Glomerular visceral epithelial cell (primary cell): Measurements from ENCODE around the gene ZSWIM6.
A peak's percentile ranks its signal among the peaks of the same experiment; 100 is the strongest.
"Not testable (repeated sequence)": the region's sequence is repeated elsewhere in the genome, so short reads cannot be mapped to it uniquely, and the experiment has no call there.

Experiments
- DNase-seq: peaks from one replicate; pipeline ENCODE4 v3.0.0-alpha.2; 2016; ENCODE audit errors: extremely low spot score

Gene ZSWIM6

DNA sequence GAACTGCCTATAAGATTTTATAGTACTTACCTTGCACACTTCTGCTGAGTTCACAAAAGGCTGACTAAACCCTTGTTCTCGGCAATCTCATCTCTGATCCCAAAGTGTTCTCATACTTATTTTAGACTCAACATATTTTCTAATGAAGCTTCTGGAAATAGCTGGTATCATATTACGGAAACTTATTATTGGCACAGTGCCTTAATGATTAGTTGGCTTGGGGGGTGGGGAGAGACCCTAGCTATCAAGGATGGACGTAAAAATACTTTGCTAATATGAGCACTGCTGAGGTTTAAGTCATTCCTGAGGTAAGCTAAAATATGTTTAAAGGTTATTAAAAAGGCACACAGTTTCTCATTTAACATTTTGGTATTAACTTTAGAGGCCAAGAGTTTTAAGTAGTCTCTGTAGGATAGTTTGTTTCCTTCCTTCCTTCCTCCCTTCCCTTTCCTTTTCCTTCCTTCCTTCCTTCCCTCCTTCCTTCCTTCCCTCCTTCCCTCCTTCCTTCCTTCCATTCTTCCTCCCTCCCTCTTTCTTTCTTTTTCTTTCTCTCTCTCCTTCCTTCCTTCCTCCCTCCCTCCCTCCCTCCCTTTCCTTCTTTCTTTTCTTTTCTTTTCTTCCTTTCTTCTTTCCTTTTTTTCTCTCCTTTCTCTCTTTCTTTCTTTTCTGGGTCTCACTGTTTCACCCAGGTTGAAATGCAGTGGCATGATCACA lies 31.5 kb downstream of the ZSWIM6 start:
- DNase-seq, result no peak

DNA sequence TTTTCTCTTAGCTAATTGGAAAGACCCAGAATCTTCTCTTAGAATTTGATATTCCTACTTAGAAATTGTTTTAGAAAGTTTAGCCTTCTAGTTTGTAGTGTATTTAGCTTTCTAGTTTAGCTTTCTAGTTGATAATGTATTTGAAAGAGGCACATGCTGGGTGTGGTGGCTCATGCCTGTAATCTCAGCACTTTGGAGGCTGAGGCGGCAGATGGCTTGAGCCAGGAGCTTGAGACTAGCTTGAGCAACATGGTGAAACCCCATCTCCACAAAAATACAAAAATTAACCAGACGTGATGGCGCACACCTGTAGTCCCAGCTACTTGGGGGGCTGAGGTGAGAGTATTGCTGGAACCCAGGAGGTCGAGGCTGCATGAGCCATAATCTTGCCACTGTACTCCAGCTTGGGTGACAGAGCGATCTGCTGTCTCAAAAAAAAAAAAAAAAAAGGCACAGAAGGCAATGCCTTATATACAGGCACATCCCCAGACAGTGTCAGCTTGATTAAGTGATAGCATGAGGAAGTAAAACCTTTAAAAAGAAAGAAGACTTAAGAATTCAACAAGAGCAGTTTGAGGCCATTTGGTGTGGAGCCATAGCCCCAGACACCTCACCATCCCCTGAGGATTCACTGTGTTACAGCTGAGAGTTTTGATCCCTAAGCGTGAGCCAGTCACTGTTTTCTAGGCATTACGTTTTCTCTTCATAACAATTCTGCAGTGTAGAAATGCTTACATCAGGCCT lies 34.6 kb downstream of the ZSWIM6 start:
- DNase-seq, result no peak

DNA sequence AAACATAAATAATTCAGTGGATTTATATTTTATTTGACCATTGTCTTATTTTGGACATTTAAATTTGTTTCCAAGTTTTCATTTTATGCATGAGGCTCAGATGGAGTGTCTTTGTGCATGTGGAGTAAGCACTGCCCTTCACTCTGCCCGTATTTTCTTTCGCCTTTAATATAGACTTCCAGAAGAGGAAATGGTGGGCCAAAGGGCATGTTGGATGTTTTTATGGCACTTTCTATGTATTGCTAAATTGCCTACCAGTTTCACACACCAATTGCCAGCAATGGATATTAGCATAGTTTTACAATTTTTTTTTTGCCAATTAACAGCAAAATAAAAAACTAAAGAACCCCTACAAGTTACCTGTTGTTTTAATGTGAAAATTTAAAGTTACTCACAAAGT lies 38.4 kb downstream of the ZSWIM6 start:
- DNase-seq, result no peak

DNA sequence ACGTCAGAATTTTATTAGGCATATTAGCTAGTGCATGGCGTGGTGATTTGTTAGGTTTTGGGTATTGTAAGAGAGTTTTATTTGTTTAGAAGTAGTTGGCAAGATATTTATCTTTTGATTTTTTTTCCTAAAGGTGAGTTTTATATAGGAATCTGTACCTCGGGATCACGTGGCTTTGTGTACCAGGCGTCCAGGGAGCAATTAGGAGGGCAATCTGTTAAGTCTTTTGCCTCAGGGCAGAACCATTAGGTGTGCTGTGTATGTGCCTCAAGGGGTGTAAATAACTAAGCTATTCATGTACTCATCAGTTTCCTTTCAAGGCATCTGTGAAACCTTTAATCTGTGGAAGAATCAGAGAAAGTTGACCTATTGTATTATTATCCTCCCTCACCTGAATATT lies 39.4 kb downstream of the ZSWIM6 start:
- no peak for DNase-seq

DNA sequence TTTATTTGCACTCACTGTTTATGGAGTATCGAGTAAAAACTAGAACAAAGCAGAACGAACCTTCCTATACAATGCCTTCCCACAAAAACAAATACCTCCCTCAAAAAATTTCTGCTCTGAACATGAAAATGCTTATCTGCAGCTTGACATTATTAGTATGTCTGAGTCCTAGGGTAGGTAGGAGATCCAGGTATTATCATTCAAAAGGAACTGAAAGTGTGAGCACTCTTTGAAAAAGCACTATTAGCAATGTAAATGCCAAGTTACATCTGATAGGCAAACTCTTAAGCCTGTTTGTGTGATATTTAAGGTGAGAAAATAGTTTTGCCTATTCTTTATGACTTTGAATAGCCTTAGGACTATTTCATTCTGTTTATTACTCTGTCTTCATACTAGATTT lies 47.6 kb downstream of the ZSWIM6 start:
- DNase-seq, result no peak

DNA sequence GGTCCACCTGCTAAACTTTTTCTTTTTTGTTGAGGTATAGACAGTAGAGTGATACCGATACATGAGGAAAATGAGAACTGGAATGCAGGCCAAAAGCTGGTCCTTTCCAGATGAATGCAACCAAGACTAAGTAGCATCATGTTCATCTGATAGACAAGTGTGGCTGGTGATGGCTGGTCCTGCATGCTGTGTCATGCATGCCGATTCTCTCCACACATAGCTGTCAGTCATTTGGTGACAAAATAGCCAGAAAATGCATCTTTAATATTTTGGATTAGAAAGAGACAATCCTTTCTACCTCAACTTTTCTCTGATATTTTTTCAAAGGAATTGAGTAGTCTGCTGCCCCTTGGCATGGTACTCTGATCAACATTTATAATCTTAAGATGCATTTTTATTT lies 49.9 kb downstream of the ZSWIM6 start:
- no peak for DNase-seq

DNA sequence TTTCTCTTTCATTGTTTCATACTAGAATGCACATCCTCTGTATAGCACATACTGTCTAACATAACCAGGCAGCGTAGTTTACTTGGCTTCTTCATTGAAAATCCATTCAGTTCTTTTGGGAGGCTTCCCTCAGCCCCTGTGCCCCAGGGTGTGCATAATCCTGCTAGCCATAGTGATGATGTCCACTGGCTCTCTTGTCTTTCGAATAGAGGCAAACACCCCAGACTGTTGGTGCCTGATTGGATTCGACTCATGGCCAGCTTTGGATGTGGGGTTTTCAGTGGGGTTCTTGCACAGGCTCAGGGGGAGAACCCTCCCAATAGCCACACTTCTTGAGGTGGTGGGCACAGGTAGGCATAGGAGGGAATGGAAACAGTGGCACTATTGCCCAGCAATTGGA lies 53.6 kb downstream of the ZSWIM6 start:
- DNase-seq, result no peak

DNA sequence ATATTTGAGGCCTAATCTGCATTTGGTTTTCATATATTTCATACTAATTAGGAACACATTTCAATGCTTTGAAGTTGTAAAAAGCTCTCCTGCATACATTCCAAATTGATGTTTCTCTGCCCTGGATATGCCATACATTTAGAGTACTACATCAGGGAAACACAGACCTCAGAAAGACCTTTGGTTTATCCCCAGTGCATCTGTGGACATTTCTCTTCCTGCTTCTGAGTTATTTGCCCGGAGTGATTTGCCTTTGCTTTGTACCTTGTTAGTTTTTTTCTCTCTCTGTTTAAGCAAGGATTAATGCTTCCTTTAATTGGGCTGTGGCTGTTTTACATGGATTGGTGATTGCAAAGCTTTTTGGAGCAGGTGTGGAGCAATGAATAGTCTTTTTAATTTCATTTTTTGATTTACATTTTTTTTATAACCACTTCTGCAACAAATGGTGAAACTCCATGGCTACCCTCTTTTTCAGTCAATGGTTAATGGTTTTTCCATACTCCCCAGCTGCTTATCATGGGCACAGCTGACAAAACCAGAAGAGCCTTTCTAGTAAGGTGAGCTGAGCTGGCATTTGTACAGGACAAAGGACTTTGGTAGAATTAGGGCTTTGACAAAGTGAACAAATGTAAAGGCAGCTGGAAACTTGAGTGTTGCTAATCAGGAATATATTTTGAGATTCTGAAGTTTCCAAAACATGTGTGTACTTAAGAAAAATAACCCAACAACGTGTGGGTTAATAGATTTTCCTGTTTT lies 54.2 kb downstream of the ZSWIM6 start:
- DNase-seq, result no peak

DNA sequence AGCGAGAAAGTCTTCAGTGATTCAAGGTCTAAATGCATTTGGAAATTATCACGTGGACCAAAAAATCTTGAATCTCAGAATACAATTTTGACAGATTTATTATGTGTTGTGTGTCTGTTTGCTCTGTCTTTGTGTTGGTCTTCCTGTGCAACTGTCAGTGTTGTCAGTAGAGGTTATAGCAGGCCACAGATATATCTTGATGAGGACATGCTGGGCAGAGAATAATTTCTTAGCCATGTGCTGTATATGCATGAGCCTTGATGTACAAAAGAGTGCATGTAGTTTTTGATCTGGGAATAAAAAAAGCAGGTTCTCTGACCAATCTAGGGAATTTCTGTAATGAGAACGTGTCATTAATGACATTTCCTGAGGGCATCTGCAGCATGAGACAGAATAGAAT lies 57.6 kb downstream of the ZSWIM6 start:
- no peak for DNase-seq

DNA sequence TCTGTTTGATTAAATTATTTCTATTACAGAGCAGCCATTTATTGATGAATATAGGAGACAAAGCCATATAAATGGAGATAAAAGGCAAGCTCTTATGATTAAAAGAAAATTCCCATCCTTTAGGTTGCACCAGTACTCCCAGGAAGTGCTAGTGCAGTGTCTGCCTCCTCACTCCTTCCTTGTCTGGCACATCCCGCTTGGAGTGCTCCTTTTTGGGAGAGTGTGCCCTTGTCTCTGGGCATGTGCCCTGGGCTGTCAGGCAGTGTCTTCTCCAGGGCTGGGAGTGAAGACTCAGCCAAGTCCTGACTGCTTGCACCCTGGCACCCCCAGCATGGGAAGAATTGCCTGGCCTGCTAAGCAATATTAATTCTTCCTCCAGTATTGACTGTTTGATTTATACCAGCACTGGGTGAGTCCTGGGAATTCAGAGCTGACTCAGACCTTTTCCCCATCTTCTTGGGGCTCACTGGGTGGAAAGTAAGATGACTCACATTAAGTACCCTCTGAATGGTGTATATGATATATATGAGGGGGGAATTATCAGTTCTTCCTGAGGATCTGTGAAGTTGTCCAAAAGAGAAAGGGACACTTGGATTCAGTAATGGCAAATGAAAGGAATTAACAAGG lies 62.1 kb downstream of the ZSWIM6 start:
- peak; percentile 46 for DNase-seq

DNA sequence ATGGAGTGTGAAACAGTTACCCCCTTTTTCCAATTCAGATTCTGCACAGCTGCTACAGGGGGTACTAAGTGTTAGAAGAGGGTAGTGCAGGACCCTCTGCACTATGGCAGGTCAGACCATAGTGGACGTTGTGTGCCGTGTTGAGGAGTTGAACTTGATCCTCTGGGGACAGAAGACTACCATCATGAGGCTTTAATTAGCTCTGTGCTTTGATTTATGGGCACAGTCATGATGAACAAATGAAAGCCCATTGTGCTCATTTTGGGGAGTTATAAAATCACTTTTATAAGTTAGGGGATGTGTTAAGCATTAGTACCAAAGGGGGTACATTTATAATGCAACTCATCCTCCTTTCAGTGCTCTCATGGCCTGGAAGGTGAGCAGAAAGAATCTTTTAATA lies 62.7 kb downstream of the ZSWIM6 start:
- no peak for DNase-seq

DNA sequence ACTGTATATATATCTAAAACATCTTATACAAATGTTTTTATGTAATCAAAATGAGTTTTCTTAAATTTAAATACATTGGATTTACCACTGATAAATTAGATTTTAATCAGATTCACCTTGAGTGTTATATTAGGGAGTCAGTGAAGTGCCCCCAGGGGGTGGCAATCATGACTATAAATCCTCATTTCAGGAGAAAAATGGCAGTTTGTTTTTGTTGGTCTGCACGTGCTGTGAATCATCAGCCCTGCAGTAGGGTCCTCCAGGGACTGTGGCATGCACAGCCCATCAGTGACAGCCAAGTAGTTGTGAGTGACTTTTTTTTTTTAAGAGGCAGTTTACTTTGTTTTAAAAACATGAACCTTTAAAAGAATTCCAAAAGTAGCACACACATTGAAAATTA lies 65.2 kb downstream of the ZSWIM6 start:
- no peak for DNase-seq

DNA sequence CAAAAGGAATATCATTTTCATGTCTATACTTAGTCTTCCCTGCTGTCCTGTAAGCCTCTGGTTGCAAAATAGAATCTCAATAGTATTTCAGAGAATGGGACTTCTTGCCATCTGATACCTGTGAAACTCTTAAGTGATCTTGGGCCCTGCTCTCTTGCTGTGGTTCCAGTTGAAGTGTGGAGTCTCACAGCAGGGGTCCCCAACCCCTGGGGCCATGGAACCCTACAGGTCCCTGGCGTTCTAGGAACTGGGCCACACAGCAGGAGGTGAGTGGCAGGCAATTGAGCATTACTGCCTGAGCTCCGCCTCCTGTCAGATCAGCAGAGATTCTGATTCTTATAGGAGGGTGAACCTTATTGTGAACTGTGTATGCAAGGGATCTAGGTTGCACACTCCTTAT lies 65.9 kb downstream of the ZSWIM6 start:
- no peak for DNase-seq

DNA sequence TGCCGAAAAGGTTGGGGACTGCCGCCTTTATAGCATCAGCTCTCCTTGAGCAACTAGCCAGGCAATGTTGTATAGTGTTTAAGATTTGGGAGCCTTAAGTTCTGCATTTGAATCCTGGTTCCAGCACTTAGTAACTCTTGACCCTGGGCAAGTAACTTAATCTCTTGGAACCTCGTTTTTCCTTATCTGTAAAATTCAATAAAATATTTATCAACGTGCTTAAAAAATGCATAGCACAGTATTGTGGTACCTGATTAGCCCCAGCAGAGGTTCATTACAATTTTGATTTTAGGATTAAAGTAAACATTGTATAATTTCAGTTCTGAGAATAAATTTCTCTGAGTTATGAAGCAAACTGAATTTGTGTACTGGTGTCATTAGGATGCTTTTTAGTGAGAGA lies 66.4 kb downstream of the ZSWIM6 start:
- no peak for DNase-seq

DNA sequence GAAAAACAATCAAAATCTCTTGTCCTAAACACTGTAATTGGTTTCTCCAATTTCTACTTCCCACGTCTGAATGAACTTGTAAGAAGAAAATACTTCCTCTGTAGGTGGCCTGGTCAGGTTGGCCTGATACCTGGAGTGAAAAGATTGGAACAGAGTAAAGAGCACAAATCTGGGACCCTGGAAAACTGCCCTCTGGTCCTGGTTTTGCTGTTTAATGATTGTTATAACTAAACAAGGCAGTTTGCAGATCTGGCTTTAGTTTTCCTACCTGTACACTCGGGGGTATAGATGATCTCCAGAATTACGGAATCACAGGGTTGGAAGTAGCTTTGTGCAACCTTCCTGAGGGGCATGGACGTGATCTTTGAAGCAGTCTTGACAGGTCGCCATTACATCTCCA lies 67.6 kb downstream of the ZSWIM6 start:
- no peak for DNase-seq

DNA sequence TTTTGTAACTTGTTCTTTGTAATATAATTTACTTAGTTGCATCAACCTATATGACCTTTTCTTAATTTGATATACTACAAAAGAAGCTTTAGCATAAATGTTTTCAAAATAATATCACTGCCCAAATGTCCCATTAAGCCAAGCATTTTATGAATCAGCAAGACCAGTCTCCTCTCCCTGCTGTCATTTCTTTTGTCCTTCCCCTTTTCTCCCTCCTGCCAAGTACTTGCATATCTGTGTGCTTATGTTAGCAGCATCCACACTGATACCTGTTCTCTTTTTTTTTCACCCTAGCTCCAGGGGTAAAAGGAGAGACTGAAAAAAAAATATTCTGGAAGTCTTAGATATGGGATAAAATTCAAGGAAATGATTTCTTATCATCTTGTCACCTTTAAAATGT lies 69.7 kb downstream of the ZSWIM6 start:
- DNase-seq, result peak; percentile 44

DNA sequence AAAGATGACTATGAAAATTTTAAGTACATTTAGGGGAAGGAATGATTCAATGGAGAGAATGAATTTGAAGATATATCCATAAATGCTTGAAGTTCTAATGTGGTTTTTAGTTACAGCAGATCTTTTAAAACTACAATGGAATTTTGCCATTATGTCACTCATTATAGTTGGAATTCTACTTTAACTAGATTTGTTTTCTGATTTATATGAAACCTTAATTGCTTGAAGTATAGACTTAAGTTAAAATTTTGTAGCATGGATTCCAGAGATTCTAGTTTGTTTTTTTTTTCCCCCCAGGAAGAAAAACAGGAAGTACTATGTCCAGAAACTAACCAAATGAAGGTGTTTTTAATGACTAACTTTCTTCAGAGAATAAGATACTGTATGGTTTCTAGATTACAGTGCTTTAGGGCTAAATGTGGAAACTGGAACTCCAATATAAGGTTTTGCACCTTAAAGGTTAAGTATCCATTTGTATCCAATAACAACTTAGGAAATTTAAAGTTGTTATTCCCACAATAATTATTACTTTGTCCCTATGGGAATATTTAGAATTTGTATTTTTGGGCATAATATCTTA lies 70.3 kb downstream of the ZSWIM6 start:
- no peak for DNase-seq

DNA sequence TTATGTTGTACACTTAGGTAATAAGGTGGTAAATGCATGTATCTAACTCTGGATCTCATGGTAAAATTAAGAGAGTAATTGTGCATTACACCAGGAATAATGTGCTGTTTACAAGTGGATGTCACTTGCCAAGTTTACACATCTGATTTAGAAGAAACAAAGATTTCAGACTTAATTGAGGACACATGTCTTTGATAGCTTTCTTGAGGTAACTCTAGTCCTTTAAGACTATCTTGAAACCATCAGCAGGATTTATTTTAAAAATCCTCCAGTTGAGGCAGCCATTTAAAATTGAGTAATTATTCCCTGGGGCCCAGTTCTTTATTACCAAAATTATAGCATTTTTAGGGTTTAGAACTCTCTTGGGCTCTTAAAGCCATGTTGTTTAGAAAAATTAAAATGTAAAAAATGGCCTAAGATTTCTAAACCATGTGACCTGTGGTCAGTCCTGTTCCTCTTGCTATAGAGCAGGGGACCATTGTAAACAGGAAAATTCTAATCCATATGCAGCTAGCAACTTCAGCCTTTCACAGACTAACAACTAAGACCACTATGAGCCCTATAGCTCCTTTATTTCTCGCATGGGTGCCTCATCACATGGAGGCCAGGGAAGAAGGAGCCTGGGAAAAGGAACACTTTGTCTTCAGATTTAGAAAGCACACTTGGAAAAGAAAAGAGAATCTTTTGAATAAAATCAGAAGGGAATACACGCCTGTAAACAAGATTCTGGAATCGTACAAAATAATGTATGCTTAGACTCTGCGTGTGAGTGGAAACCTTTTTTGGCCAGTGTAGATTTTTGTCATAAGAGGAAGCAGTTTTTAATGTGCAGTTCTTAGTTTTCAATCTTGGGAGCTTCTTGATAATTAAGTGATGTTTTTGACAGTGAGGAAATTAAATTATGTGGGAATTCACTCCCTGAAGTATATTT lies 71.2 kb downstream of the ZSWIM6 start:
- DNase-seq, result no peak

DNA sequence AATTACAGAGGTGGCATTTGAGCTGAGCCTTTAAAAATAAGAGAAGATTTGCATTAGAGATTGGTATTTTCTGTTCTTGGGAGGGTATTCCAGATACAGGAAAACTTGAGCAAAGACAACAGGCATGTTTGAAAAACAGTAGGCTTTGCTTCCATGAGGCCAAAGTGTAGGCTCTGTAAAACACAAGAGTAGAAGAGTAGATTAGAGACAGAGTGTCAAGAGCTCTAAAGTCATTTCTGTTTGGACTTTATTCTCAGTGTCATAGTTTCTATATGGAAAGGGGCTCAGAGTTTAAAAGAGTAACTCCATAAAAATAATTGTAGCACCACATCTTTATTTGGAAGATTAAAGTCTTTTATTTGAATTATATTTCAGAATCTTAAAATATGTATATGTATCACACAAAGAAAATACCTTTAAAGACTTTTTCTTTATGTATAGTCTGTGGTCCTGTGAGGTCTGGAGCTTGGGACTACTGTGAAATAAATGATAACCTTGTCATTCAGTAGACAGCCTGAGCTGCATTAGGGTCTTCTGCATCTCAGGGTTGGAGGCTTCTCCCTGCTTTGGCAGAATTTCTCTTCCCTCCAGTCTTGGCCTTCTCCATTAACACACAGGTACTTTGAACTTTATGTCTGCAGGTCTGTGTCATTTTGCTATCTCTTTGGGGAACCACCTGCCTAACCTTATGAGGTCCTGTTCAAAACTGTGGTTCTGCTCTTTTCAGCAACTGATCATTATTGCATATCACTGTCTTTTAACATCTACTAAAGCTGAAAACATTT lies 73.6 kb downstream of the ZSWIM6 start:
- no peak for DNase-seq

DNA sequence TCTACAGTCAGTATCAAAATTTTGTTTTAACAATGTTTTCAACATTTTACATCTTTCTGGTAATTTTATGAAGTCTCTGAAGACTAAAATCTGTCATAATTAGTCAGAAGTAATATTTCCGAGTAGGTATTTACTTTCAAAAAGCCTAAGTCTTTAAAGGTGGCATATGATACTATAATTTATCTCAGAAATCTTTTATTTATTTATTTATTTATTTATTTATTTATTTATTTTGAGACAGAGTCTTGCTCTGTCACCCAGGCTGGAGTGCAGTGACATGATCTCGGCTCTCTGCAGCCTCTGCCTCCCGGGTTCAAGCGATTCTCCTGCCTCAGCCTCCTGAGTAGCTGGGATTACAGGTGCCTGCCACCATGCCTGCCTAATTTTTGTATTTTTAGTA lies 74.4 kb downstream of the ZSWIM6 start:
- DNase-seq, result not testable (repeated sequence)
